GM12872 (cell line): ENCODE measurements around the gene BEST1.

ENCODE experiments used
- TF ChIP-seq, protein P1 (sequence below): IDR thresholded peaks from 3 replicates; pipeline ENCODE4 v1.5.1; 2011; ENCODE audit warnings: low read depth, mild to moderate bottlenecking, low read length, moderate library complexity; ENCODE audit not compliant: insufficient read depth

Gene BEST1

DNA sequence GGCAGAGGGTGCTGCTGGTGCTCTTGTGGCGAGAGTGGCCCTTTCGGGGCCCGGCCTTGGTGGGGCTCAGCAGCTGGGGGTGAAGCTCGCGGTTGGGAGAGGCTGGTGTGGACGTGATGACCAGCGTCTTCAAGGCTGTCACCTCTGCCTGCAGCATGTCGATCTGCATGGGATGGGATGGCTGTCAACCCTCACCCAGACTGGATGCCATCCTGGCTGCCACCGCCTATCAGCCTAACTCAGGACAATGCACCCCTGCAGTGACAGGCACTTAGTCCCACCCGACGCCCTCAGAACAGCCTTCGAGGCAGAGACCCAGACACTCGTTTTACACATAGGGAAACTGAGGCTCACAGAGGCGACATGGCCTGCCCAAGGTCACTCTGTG lies 43.6 kb upstream of the BEST1 start:
- TF ChIP-seq, protein P1, sequence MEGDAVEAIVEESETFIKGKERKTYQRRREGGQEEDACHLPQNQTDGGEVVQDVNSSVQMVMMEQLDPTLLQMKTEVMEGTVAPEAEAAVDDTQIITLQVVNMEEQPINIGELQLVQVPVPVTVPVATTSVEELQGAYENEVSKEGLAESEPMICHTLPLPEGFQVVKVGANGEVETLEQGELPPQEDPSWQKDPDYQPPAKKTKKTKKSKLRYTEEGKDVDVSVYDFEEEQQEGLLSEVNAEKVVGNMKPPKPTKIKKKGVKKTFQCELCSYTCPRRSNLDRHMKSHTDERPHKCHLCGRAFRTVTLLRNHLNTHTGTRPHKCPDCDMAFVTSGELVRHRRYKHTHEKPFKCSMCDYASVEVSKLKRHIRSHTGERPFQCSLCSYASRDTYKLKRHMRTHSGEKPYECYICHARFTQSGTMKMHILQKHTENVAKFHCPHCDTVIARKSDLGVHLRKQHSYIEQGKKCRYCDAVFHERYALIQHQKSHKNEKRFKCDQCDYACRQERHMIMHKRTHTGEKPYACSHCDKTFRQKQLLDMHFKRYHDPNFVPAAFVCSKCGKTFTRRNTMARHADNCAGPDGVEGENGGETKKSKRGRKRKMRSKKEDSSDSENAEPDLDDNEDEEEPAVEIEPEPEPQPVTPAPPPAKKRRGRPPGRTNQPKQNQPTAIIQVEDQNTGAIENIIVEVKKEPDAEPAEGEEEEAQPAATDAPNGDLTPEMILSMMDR, result no peak

DNA sequence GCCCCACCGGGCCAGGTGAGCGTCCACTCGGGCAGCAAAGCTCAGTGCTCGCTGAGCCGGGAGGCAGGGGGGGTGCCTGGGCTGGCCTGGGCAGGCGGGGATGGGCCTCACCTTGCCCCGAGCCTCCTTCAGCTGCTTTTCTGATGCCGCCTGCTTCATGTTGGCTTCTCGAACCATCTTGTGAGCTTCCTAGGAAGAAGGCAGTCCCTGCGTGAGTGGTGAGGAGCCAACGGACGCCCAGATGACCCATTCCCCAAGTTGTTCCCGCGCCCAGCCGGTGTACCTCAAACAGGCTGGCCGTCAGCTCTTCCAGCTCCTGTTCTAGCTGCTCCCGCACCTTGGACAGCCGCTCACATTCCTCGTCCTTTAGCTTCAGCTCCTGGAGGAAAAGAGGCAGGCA lies 42.9 kb upstream of the BEST1 start:
- TF ChIP-seq, protein P1, result no peak

DNA sequence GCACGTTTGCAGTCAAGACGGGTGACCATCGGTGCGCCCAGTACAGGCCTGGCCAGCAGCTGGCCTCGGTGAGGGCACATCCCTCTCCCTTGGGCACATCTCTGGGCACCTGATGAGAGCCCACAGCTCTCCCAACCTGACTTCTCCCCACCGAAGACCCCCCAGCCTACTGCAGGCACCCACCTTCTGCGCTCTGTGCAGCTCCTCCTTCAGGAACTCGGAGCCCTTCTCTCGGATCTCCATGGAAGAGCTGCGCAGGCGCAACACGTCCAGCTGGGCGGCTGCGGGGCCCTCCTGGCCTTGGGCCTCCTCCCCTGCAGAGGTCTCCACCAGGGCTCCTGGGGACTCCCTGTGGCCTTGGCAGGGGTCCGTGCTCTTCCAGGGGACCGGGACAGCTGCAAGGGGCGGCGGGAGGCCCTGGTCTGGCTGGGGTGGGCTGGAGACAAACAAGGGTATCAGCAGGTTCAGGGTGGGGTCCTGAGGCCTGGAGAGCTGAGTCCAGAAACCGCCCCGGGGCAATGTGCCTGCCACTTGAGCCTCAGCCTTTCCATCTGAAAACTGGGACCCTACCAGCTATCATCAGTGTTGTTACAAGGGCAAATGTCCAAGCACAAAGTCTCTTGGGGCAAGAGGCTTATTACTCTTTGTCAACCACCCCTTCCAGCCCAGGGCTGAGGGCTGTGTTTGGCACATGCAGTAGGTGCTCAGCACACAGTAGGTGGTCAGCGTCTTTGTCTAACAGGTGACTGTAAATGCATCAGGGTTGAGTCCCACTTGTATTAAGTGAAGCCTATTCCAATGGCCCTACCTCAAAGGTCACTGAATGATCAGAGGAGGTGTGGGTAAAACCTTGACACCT lies 42.1 kb upstream of the BEST1 start:
- TF ChIP-seq, protein P1, result no peak

DNA sequence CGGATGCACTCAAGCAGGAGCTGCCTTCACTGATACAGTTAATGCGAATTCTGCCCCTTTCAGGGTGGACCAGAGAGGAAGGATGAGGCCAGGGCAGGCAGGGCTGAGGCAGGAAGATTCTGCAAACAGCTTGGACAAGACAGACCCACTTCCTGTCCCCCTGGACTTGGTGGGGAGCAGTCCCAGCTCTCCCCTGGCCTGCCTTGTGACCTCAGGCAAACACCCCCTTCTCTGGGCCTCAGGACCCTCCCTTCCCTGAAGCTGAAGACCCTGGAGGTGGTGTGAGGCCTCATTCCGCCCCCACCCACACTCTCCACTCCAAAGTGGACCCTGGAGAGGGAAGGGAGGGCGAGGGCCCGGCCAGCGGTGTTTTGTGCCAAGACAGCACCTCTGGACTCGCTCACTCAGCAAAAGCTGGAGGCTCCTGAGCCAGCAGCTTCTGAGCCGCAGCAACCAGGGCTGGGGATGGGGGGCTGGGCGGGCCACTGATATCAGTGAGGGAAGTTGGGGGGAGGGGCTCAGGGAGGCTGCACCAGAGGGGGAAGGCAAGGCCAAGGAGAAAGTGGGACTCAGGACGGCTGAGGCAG lies 41.3 kb upstream of the BEST1 start:
- TF ChIP-seq, protein P1, result no peak

DNA sequence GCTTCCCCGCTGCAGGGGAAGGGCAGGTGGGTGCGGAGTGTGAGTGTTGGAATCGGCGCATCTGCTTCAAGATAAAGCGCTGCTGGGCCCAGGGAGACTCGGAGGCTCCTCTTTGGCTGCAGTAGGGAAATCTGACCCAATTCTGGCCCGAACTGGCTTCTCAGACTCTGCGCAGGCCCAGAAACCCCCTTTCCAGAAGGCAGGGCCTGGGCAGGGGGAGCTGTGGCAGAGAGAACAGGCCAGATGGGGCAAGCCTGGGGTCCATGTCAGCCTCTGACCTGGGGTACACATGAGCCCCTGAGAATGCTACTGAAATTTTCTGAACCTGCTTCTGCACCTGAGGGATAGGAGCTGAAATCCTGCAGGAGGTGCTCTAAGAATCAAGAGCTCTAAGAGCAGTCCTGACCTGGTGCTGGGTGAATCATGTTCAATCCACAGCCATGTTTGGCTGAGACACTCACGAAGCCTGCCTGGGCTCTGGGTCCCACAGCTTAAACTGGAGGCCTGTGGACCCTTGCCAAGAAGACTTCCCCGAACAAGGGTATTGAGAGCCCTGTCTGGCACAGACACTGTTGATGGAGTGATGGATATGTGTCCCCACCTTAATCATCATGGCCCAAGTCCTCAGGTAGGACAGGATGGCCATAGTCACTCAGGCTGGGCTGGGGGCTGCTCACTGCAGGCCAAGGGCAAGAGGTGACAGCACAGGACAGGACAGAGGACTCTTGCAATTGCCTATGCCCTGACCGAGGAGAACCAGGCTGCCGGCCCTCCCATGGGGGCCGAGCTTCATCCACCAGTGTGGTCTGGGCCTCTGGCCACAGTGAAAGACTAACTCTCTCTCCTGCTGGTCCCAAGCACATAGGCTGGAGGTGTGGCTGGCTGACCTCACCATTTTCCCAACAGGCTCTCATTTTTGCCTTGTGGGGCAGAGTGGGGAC lies 39.7 kb upstream of the BEST1 start:
- TF ChIP-seq, protein P1, result no peak

DNA sequence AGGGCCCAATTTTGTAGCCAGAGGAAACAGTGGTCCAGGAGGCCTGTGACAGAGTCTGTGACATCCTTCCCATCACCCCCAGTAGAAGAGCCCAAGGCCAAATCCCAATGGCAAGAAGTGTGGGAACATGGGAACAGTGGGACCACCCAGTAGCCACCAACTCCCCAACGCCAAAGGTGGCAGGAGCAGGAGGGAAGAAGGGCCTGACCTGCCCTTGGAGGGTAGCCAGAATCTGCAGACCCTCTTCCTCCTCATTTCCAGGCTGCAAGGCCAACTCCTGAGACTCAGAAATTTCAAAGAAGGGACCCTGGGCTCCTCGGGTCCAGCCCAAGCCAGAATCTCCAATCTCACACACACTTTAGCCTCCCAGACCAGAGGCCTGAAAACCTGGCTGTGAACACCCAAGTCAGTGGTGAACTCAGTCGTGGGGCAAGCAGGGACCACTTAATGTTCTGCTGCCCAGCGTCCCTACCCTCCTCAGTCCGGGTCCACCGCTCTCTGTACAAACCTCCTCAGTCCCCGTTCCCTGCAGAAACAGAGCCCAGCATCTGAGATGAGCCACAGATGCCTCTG lies 38.9 kb upstream of the BEST1 start:
- TF ChIP-seq, protein P1, result no peak
